Omental fat pad (tissue), 4 donors: ENCODE data around the gene NRP1. TPM values are rescaled to one million over a fixed set of nuclear protein-coding genes. Genes with fewer than 3 reads are reported as not detected.

ENCODE experiments used
- ATAC-seq: fragments of 150-250 bp; one replicate; pipeline ENCODE4 v1.9.1; 2016; ENCODE audit warnings: mild to moderate bottlenecking, moderate library complexity; ENCODE audit not compliant: low FRiP score
- DNase-seq: peaks from one replicate; pipeline ENCODE4 v3.0.0-alpha.2; 2019; ENCODE audit warnings: low spot score
- total RNA-seq, 4 donors: library from RNA; depleted of rRNA; stranded (reverse); fragments of >200 nt; gene quantifications; one replicate each; pipeline ENCODE4 v1.1.0, GENCODE V29; 2016
- TF ChIP-seq, protein P1 (sequence below), 3 donors: fragments of 450-650 bp; IDR thresholded peaks; one replicate each; pipeline ENCODE4 v1.5.1; 2016 to 2017; ENCODE audit warnings: antibody characterized with exemption in 3 of 3, mild to moderate bottlenecking in 3 of 3, moderate library complexity in 2 of 3

The NRP1 gene
- total RNA-seq, 4 donors from 2014 or later: 72.8 to 223 (median 178) TPM

DNA sequence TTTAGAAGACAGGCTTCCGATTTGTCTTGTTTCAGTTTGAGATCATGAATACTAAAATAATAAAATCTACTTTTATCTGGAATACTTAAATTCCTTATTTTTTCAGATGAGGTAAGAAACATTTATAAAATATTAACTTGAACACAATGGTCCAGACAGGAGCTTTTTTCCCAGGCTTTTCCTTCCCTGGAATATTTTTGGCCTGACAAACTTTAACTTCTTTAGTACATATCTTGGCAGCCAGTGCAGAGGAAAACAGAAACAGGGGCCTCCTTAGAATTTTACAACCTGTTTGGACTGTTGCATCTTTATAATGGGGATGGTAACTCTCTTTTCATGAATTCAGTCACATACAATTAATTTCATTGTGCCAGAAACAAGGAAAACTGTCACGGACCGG lies 41.4 kb downstream of the NRP1 start:
- DNase-seq: no peak
- ATAC-seq: no peak
- TF ChIP-seq, protein P1, sequence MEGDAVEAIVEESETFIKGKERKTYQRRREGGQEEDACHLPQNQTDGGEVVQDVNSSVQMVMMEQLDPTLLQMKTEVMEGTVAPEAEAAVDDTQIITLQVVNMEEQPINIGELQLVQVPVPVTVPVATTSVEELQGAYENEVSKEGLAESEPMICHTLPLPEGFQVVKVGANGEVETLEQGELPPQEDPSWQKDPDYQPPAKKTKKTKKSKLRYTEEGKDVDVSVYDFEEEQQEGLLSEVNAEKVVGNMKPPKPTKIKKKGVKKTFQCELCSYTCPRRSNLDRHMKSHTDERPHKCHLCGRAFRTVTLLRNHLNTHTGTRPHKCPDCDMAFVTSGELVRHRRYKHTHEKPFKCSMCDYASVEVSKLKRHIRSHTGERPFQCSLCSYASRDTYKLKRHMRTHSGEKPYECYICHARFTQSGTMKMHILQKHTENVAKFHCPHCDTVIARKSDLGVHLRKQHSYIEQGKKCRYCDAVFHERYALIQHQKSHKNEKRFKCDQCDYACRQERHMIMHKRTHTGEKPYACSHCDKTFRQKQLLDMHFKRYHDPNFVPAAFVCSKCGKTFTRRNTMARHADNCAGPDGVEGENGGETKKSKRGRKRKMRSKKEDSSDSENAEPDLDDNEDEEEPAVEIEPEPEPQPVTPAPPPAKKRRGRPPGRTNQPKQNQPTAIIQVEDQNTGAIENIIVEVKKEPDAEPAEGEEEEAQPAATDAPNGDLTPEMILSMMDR (IDR thresholded peaks at IDR 0.05): no peak

- DNase-seq: no peak
- TF ChIP-seq, protein P1 (IDR thresholded peaks at IDR 0.05): no peak
- no peak for ATAC-seq
These were observed 43.3 kb downstream of the NRP1 start for GRCh38 chr10:33291053-33291592.

GRCh38 chr10:33290321-33291052 lies 44.0 kb downstream of the NRP1 start:
- TF ChIP-seq, protein P1 (IDR thresholded peaks at IDR 0.05): no peak
- DNase-seq (no peak), ATAC-seq (no peak)

GRCh38 chr10:33289776-33290175 lies 44.7 kb downstream of the NRP1 start:
- no peak for ATAC-seq
- TF ChIP-seq, protein P1 (IDR thresholded peaks at IDR 0.05): no peak
- DNase-seq: no peak

DNA sequence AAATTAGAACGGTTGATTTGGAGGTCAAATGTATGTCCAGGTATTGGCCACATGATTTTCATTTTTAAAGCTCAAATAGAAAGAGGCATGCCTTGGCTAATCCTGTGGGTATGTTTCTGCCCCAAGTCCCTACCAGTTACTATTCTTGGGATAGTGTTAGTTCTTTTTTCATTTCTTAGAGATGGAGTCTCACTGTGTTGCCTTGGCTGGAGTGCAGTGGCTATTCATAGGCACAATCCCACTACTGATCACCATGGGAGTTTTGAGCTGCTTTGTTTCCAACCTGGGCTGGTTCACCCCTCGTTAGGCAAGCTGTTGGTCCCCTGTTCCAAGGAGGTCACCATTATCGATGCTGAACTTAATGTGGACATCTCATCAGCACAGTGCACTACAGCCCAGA lies 46.3 kb downstream of the NRP1 start:
- ATAC-seq: no peak

DNA sequence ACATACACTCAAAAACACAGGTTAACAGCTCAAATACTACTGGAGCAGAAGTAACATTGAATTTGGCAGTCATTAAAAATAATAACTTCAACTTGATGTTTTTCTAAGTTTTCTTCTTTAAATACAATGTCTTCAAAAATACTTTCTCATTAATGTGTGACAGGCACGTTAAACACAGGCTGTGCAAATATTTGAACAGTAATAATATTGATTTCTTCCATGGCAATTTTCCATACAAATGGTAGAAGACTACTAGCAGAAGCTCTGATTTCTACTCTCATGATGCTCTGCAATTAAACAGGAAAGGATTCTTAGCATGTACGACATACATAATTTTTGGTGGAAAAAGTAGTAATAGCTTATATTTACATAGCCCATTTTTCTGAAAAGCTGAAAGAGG lies 47.4 kb downstream of the NRP1 start:
- TF ChIP-seq, protein P1 (IDR thresholded peaks at IDR 0.05): no peak
- no peak for ATAC-seq
- DNase-seq: no peak

More for the DNA sequence above, 46.3 kb downstream of the NRP1 start:
- TF ChIP-seq, protein P1 (IDR thresholded peaks at IDR 0.05): no peak
- no peak for DNase-seq
